NCI-H1048 (cell line): ENCODE measurements around the gene GNB1L.

Experiments used
- DNase-seq: peaks from one replicate; lab custom pipeline; 2025; lab: John Stamatoyannopoulos, UW

The GNB1L gene

DNA sequence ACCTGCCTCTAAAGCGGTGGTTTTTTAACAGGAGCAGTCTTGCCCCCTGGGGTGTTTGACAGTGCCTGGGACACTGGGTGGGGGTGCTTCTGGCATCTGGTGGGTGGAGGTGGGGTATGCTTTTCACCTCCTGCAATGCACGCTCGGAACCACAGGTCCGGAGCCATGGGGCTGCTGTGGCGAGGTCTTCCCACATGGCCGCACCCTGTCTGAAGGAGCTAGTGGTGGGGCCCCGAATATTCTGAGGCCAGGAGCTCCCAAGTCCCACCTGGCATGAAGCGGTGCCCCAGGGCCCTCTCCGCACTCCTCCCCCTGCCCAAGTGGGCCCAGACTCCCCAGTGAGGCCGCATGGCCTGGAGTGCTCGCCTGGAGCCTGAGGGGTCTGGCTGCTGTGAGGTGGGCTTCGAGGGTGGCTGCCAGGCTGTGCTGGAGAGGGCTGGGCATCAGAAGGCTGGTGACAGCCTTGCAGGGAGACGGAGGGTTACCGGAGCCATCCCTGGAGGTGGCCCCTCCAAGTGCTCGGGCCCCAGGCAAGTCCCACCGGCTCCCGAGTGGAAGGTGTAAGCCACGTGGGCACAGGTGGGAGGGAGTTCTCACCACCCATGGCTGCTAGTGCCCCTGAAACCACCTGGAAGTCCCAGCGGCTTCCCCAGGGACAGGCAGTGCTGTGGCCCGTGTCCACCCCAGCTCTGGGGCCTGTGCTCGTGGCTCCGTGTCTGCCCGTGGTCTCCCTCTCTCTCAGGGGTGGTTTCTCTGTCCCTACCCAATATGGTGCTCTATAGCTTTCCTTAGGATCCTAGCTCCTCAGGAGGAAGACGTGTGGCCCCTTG, 79.0 kb downstream of the GNB1L start:
- no peak for DNase-seq

DNA sequence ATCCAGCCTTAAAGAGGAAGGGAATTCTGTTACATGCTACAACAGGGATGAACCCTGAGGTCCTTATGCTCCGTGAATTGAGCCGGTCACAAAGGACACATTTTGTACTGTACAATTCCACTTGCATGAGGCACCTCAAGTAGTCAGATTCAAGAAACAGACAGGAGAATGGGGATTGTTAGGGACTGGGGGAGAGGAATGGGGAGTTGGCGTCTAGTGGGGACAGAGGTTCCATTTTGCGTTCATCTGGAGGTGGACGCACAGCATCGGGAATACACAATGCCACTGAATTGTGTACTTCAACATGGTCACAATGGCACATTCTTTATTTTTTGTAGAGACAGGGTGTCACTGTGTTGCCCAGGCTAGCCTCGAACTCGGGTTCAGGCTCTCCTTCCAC, 80.0 kb downstream of the GNB1L start:
- no peak for DNase-seq

DNA sequence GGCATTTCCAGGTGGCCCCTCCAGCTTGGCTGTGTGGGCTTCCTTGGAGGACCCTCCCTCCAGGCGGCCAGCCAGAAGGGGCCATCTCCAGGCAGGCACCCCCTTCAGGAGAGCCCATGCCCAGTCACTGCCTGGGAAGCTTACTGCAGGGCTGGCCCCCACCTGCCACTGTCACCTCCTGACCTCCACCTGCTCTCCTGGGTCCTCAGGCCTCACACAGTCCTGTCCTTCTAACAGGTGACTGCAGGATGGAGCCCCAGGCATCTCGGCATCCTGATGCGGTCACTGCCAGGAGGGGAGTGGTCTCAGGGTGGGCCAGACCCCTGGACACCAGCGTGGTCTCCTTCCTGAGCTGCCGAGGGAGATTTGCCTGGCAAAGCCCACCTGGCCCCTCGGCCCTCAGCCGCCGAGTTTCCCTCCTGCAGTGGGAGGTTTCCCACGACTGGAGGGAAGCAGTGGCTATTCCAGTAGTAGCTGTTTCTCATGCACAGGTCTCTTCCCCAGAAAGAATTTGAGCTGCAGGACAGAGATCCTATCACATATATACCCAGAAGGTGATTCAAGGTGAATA, 81.1 kb downstream of the GNB1L start:
- DNase-seq = no peak

- DNase-seq = no peak
Measured at GRCh38 chr22:19772673-19773469, 81.8 kb downstream of the GNB1L start.

- no peak for DNase-seq
Measured at GRCh38 chr22:19772422-19772672, 82.3 kb downstream of the GNB1L start.

DNA sequence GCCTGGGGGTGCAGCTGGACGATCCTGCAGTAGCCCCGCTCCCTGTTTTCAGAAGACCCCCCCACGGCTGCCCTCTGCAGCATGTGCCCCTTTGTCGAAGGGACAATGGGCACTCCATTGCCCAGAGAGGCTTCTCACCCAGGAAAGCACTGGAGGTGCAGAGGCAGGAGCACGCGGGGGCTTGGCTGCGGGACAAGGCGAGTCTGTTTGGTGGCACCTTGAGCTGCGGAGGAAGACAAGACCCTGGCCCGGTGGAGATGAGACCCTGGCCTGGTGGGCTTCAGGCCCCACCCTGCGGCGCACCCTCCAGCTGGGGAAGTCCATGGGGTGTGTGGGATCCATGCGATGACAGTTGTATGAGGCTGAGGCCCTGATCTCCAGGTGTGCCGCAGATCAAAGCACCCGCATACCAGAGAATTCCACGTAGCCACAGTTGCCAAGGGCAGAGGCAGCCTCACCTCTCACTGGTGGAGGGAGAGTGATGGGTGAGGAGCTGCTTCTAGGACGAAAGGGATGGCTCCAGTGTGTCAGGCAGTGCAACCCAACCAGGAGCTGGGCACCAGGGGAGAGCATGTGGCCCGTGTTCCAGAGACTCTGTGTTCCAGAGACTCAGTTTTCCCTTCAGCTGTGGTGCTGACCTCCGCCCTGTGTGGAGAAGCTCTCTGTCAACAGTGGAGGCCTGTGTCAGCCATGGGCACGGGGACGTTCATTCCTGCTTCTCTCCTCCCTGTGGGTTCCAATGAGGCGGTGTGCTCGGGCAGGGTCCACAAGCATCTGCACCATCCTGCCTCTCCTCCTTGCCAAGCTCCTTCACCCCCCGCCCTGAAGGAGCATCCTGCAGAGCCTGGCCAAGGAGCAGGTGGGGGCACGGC, 84.1 kb downstream of the GNB1L start:
- no peak for DNase-seq

DNA sequence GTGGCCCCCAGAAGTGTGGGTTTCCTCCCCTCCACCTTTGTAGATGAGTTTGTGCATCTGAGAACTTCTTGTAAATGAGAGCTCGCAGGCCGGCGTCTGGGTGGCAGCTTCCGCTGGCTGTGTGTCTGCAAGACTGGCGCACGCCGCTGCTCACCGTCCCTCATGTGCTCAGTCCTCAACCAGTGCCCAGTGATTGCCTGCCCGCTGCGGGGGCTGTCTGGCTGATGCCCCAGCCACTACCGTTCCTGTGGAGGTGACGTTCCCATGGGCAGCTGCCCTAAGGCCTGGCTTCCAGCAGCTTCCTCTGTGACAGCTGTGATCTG, 85.3 kb downstream of the GNB1L start:
- DNase-seq = no peak

- no peak for DNase-seq
Measured at GRCh38 chr22:19767427-19768341, 87.0 kb downstream of the GNB1L start.

- no peak for DNase-seq
Measured at GRCh38 chr22:19766511-19767426, 87.9 kb downstream of the GNB1L start.

- DNase-seq = no peak
Measured at GRCh38 chr22:19766240-19766510, 88.5 kb downstream of the GNB1L start.

DNA sequence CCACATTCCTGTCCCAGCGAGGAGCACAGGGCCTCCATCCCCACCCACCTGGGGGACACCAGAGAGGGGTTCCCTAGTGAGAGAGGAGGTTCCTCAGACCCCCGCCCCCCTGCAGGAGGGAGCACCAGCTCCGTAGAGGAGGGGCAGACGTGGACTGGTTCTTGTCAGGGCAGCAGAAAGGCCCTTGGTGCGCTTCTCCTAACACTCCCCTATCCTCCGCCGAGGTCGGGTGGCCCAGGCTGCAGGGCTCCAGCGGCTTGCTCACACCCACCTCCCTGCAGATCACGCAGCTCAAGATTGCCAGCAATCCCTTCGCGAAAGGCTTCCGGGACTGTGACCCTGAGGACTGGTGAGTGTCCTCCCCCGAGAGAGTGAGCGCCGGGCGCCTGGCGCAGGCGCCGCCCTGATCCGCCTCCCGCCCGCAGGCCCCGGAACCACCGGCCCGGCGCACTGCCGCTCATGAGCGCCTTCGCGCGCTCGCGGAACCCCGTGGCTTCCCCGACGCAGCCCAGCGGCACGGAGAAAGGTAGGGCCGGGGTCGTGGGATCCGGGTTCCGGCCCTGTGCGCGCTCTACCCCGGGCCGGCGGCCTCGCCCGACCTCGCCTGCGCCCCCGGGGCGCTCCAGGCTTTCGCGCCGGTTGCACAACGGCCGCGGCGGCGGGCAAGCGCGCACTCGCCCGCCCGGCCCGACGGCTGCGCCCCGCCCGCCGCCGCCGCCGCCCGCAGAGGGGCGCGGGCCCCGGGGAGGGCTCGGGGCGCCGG, 89.0 kb downstream of the GNB1L start:
- no peak for DNase-seq

GRCh38 chr22:19764636-19765476, 89.8 kb downstream of the GNB1L start:
- no peak for DNase-seq

DNA sequence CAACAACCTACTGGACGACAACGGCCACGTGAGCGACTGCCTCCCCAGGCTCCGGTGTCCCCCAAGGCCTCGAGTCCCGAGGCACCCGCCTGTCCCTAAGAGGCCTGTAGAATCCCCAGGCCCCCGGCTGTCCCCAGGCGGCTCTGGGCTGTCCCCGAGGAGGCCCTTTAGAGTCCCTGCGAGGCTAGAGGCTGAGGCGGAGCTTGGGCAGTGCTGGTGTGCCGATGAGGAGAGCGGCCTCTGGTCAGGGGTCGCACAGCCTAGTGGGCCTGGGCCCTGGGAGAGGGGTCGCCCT, 90.4 kb downstream of the GNB1L start:
- no peak for DNase-seq

- DNase-seq = no peak
Measured at GRCh38 chr22:19763458-19764298, 91.0 kb downstream of the GNB1L start.

DNA sequence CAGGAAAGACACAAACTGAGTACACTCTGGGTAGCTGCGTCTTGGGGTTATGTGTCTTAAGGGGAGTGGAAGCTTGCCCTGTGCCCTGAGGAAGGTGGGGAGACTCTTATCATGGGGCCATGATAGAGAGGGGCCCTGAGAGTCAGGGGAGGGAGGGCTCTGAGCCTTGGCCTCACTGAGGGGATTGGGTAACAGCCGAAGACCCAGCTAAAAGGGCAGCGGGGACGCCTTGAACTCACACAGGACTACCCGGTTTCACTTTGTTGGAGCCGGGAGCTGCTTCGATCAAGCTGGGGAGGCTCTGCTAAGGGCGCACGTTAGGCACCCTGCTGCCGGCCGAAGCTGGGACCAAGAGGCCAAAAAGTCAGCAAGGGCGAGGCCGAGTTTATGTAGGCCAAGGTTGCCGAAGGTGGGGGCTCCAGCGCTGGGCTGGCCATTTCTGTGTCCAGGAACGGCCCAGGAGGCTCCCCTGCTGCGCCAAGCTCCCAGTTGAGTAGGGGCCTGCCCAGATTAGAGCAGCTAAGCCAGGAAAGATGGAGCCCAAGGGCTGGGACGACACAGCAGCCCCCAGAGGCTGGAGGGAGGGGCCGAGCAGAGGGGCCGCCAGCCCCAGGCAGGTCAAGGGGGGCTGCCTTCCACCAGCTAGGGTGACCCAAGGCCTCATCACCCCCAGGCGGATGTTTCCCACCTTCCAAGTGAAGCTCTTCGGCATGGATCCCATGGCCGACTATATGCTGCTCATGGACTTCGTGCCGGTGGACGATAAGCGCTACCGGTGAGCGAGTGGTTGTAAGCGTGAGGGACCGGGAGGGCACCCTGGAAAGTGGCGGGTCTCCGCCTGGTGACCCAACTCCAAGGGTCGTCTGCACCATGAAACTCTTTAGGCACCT, 91.9 kb downstream of the GNB1L start:
- no peak for DNase-seq

DNA sequence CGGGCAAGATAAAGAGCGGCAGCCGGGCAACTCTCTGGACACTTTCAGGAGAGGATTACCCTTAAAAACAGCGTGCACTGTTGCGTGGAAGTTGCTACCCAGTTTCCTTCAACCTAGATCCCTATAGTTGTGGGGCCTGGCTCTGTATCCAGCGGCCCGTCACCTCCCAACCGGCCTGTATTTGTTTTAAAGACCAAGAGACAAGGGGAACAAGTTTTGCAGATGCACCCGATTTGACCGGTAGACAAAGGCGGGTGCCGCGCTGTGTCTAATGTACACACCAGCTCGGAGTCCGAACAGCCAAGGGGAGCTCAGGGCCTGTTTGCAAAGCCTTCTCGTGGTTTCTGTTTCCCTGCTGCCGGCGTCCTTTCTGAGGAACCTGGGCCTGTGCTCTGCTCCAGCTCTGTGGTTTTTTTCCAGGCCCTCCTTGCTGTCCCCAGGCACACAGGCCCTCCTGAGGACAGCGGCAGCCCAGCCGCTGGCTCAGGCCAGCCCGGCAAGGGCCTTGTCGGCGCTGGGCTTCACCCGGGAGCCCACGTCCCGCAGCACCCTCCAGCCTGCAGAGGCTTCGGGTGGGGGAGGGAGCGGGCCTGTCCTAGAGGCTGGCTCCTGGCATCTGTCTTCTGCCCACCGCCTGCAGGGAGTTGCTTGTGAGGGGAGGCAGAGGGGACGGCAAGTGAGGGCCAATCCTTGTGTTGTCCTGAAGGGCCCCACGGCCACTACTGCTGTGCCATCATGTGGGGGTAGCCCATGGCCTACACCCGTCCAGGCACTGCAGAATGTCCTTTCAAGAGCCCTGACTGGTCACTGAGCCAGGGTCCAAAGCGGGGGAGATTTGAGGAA, 92.7 kb downstream of the GNB1L start:
- DNase-seq = no peak
